ENCODE data around the gene IGSF21.

DNA sequence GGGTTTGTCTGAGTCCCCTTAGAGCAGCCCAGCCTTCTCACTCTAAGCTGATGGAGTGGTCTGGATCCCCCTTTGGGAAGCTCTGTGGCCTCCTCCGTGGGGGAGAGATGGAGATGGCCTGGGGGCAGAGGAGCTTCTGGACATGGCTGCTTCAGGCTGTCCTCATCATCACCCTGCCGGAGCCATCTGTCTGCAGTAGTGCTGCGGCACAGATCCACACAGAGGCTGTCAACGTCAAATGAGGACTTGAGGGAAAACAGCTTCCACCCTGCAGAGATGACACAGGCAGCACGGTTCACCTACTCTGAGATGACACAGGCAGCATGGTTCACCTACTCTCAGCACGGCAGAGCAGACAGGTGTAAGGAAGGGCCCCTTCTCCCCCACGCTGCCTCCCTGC is 134.3 kb downstream of the IGSF21 start:
- TF ChIP-seq, protein P1, sequence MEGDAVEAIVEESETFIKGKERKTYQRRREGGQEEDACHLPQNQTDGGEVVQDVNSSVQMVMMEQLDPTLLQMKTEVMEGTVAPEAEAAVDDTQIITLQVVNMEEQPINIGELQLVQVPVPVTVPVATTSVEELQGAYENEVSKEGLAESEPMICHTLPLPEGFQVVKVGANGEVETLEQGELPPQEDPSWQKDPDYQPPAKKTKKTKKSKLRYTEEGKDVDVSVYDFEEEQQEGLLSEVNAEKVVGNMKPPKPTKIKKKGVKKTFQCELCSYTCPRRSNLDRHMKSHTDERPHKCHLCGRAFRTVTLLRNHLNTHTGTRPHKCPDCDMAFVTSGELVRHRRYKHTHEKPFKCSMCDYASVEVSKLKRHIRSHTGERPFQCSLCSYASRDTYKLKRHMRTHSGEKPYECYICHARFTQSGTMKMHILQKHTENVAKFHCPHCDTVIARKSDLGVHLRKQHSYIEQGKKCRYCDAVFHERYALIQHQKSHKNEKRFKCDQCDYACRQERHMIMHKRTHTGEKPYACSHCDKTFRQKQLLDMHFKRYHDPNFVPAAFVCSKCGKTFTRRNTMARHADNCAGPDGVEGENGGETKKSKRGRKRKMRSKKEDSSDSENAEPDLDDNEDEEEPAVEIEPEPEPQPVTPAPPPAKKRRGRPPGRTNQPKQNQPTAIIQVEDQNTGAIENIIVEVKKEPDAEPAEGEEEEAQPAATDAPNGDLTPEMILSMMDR (IDR thresholded peaks at IDR 0.05), result no peak
- TF ChIP-seq POLR2A (IDR thresholded peaks at IDR 0.05), result no peak

Measured in thyroid gland (tissue), 4 donors.